WI38 (cell line): ENCODE results near the gene KLHL13.

Experiments used
- H3K4me3 ChIP-seq: 2 replicates; pipeline ENCODE4 v1.5.1; 2011; ENCODE audit warnings: low read depth, mild to moderate bottlenecking, control low read depth, low read length
- TF ChIP-seq, protein P1 (sequence below): IDR thresholded peaks from 2 replicates; pipeline ENCODE4 v1.5.1; 2012; ENCODE audit warnings: low read depth, mild to moderate bottlenecking, control low read depth, low read length

KLHL13 gene

DNA sequence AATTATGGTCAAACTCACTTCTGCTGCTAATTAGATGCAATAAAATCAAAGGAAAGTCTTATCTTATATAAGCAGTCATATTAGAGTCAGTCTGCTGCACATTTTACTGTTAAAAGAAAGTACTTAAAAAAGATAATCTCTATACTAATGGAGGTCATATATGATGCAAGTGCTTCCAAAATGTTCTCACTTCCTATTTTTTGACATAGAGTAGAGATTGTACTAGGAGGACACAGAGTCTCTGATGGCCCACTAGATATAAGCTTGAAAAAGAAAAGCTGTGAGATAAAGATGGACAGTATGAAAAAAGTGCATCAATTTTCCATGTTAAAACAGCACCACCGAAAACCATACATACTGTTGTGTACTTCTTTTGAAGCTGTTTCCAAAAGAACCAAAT, 196.9 kb downstream of the KLHL13 start:
- TF ChIP-seq, protein P1, sequence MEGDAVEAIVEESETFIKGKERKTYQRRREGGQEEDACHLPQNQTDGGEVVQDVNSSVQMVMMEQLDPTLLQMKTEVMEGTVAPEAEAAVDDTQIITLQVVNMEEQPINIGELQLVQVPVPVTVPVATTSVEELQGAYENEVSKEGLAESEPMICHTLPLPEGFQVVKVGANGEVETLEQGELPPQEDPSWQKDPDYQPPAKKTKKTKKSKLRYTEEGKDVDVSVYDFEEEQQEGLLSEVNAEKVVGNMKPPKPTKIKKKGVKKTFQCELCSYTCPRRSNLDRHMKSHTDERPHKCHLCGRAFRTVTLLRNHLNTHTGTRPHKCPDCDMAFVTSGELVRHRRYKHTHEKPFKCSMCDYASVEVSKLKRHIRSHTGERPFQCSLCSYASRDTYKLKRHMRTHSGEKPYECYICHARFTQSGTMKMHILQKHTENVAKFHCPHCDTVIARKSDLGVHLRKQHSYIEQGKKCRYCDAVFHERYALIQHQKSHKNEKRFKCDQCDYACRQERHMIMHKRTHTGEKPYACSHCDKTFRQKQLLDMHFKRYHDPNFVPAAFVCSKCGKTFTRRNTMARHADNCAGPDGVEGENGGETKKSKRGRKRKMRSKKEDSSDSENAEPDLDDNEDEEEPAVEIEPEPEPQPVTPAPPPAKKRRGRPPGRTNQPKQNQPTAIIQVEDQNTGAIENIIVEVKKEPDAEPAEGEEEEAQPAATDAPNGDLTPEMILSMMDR = no peak
- H3K4me3 ChIP-seq = no peak overlapping the region

DNA sequence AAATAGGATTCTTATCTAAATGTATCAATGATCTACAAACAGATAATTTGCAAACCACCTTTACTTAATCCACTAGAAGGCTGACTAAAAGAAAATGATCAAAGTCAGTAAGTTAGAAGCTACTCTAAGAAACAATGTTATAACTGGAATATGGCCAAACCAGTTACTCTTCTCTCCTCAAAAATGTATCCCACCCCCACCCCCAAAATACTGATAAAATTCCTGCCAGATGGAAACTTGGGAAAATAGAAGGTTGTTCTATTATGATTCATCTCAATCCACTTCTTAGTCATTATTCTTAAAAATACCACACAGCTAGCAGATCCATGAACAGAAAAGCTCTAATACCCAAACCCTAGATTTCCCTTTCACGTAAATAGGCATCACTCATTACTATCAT, 206.4 kb downstream of the KLHL13 start:
- TF ChIP-seq, protein P1 = no peak
- no peak overlapping the region for H3K4me3 ChIP-seq

DNA sequence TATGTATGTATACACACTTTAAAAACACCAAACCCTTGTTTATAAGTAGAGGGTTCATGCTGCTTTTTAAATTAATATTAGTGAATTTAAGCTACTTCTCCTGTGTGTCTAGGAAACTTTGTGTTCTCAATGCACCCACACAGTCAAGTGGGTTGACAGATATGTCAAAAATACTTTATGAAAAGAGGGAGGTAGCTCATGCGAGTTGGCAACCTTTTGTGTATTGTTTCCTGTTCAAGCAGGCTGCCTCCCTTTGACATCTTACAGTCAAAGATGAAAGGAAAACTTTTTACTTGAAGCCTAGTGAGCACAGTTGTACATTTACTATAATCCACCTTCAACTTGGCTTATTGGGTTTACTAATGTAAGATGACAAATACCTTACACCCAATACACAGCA, 218.4 kb downstream of the KLHL13 start:
- TF ChIP-seq, protein P1 = no peak
- H3K4me3 ChIP-seq = no peak overlapping the region

DNA sequence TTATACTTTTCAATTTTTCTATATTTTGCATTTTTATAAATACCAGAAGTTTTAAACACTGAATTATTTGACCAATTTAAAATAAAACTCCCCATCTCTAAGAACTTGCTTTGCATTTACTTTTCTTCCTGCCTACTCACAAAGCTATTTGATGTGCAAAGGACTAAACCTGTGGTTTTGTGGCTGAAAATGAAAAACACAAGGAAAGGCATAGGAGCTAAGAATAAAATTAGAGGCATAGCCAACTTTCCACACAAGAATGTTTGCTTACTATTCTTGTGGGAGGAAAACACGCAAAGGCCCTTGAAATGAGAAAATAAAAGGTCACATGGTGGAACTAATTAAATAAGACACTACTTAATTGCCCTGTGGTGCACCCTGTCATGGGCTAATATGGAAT, 221.2 kb downstream of the KLHL13 start:
- H3K4me3 ChIP-seq = no peak overlapping the region
- TF ChIP-seq, protein P1 = no peak

DNA sequence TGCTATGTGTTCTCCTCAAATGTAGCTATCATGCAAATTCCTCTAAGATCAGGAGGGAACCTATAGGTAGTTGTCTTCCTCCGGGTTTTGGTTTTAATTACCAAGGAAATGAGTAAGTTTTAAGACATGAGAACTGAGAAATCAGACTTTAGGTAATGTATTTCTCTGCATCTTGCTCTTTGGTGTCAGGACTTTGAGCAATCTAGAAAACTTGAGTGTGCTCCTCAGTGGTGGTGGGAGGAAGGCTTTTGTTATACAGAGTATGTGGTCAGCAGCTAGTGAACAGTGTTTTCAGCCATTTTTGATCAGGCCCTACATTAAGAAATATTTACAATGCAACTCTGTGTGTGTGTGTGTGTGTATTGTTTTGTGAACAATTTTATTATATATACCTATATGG, 224.1 kb downstream of the KLHL13 start:
- TF ChIP-seq, protein P1 = no peak
- H3K4me3 ChIP-seq = no peak overlapping the region

DNA sequence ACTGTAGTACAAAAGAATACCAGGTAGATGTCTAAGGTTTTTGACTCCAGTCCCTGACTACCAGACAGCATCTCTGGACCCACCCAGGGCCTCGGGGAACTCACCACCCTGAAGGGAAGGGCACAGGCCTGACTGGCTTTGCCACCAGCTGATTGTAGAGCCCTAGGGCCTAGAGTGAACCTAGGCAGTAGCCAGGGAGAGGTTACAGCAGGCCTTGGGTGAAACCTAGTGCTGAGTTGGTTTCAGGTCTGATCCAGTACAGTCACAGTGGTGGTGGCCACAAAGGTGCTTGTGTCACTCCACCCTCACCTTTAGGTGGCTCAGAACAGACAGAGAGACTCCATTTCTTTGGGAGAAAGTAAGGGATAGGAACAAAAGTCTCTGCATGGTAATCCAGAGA, 244.8 kb downstream of the KLHL13 start:
- H3K4me3 ChIP-seq = no peak overlapping the region
- TF ChIP-seq, protein P1 = no peak

DNA sequence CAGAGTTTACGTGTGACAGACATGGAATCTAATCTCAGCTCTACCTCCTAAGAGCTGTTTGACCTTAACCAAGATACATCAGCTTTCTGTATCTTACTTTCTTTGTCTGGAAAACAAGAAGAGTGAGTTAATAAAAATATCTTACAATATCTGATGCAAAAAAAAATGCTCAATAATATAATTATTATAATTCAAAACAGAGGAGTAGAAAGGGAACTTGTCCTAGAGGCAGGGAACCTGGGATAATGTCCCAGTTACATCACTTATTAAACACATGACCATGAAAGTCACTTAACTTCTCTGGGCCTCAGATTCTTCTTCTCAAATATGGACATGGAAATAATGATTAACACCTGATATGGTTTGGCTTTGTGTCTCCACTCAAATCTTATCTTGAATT, 256.1 kb downstream of the KLHL13 start:
- TF ChIP-seq, protein P1 = no peak
- H3K4me3 ChIP-seq = no peak overlapping the region
